IMR-90 (cell line): ENCODE data around the gene CLASP1.

Experiments
- CHD1 ChIP-seq: IDR thresholded peaks from 2 replicates; pipeline ENCODE4 v1.6.1; 2012; ENCODE audit warnings: low read depth, low read length, improper control_type of control experiment
- CTCF ChIP-seq: conservative IDR thresholded peaks from 2 replicates; pipeline ENCODE4 v1.5.1; 2012; ENCODE audit warnings: mild to moderate bottlenecking, low read depth, low read length, improper control_type of control experiment

- TF ChIP-seq CTCF: no peak
- TF ChIP-seq CHD1: no peak
These were observed 87.5 kb downstream of the CLASP1 start for GRCh38 chr2:121561617-121562268.
